Thyroid gland (tissue), 4 donors: Measurements from ENCODE around the gene NR2F1-AS1. TPM values are rescaled to one million over a fixed set of nuclear protein-coding genes. Genes with fewer than 3 reads are reported as not detected.
"Not testable (repeated sequence)": the region's sequence is repeated elsewhere in the genome, so short reads cannot be mapped to it uniquely, and the experiment has no call there.

ENCODE experiments used
- DNase-seq, 2 donors: peaks; one replicate each; pipeline ENCODE4 v3.0.0-alpha.2; 2019
- H3K27ac ChIP-seq, 3 donors: fragments of 200-600 bp; sonication (generic); 1 replicate in 2 of 3; 2 replicates in 1 of 3; pipeline ENCODE4 v1.5.1; 2016 to 2019; ENCODE audit warnings: mild to moderate bottlenecking in 1 of 3, moderate library complexity in 1 of 3
- H3K27me3 ChIP-seq: fragments of 200-600 bp; sonication (generic); one replicate; pipeline ENCODE4 v1.5.1; 2019
- H3K36me3 ChIP-seq, 2 donors: fragments of 200-600 bp; sonication (generic); one replicate each; pipeline ENCODE4 v1.5.1; 2016 to 2019
- H3K4me1 ChIP-seq, 2 donors: fragments of 200-600 bp; sonication (generic); one replicate each; pipeline ENCODE4 v1.5.1; 2017 to 2019
- H3K4me3 ChIP-seq, 3 donors: fragments of 200-600 bp; sonication (generic); replicated peaks in 1 of 3; 1 replicate in 2 of 3; 2 replicates in 1 of 3; pipeline ENCODE4 v1.5.1; 2016; ENCODE audit warnings: mild to moderate bottlenecking in 1 of 3
- H3K9me3 ChIP-seq: fragments of 200-600 bp; sonication (generic); one replicate; pipeline ENCODE4 v1.5.1; 2017
- CTCF ChIP-seq, 6 experiments: fragments of 200-600 bp in 3 of 6; fragments of 450-650 bp in 3 of 6; sonication (generic) in 3 of 6; IDR thresholded peaks; one replicate each; pipeline ENCODE4 v1.5.1; 2016 to 2019; ENCODE audit warnings: antibody characterized with exemption in 6 of 6, mild to moderate bottlenecking in 2 of 6, inconsistent platforms in 1 of 6, moderate library complexity in 1 of 6
- POLR2A ChIP-seq, 2 donors: fragments of 450-650 bp; IDR thresholded peaks; one replicate each; pipeline ENCODE4 v1.6.1; 2017; ENCODE audit warnings: antibody characterized with exemption in 2 of 2, mild to moderate bottlenecking in 2 of 2, moderate library complexity in 1 of 2
- WGBS, 2 donors: methylation state at CpG; one replicate each; pipeline ENCODE4 v1.1.5; 2017; 5-methylcytosine and 5-hydroxymethylcytosine counted together
- intact Hi-C: fragments of 100-400 bp; cut with DNase I; formaldehyde crosslinking; loops from one replicate; pipeline ENCODE4 v1.15.1; 2023
- total RNA-seq, 4 donors: library from RNA; depleted of rRNA; stranded (reverse); fragments of >200 nt; gene quantifications; one replicate each; pipeline ENCODE4 v1.2.3, GENCODE V29; 2016

The NR2F1-AS1 gene
- total RNA-seq, 4 donors from 2014 or later, result 4.1 to 13.8 (median 10.1) TPM

GRCh38 chr5:93401634-93402213 is 179.3 kb downstream of the NR2F1-AS1 start:
- 91 to 92% methylated on average over 3 of the region's 3 CpGs for WGBS, 2 donors
- no peak overlapping the region for H3K27ac ChIP-seq
- no peaks in the 10 kb centered on the region for H3K36me3 ChIP-seq
- TF ChIP-seq POLR2A (IDR thresholded peaks at IDR 0.05) (no peak), CTCF (IDR thresholded peaks at IDR 0.05) (no peak)
- H3K27me3 ChIP-seq, result no peaks in the 10 kb centered on the region
- no peak overlapping the region for H3K4me3 ChIP-seq
- DNase-seq, result no peak
- peaks cover 0 to 2% of the 10 kb centered on the region in 2 donors for H3K4me1 ChIP-seq
- intact Hi-C loops, result no loop called here
- no peaks in the 10 kb centered on the region for H3K9me3 ChIP-seq

GRCh38 chr5:93399675-93400074 is 181.3 kb downstream of the NR2F1-AS1 start:
- no peaks in the 10 kb centered on the region for H3K36me3 ChIP-seq
- no peak overlapping the region for H3K27ac ChIP-seq
- no peak for DNase-seq
- TF ChIP-seq CTCF (IDR thresholded peaks at IDR 0.05) (no peak), POLR2A (IDR thresholded peaks at IDR 0.05) (no peak)
- WGBS, 2 donors, result 63 to 65% methylated on average over 3 of the region's 3 CpGs
- H3K9me3 ChIP-seq, result no peaks in the 10 kb centered on the region
- no peak overlapping the region for H3K4me3 ChIP-seq
- H3K4me1 ChIP-seq, result no peaks in the 10 kb centered on the region
- no peaks in the 10 kb centered on the region for H3K27me3 ChIP-seq
- intact Hi-C loops, result no loop called here

- intact Hi-C loops, result no loop called here
- no peaks in the 10 kb centered on the region for H3K27me3 ChIP-seq
- WGBS, 2 donors, result 84 to 92% methylated on average over 1 of the region's 1 CpG
- H3K4me3 ChIP-seq, result no peak overlapping the region
- no peak for DNase-seq
- H3K27ac ChIP-seq, result no peak overlapping the region
- no peak for TF ChIP-seq POLR2A (IDR thresholded peaks at IDR 0.05)
- no peak for TF ChIP-seq CTCF (IDR thresholded peaks at IDR 0.05)
- no peaks in the 10 kb centered on the region for H3K4me1 ChIP-seq
- H3K36me3 ChIP-seq, result no peaks in the 10 kb centered on the region
- no peaks in the 10 kb centered on the region for H3K9me3 ChIP-seq
Measured at GRCh38 chr5:93395971-93396379, 185.0 kb downstream of the NR2F1-AS1 start.

- Histone ChIP-seq H3K27ac (no peak overlapping the region), H3K36me3 (no peaks in the 10 kb centered on the region), H3K27me3 (no peaks in the 10 kb centered on the region), H3K4me1 (no peaks in the 10 kb centered on the region), H3K4me3 (no peak overlapping the region), H3K9me3 (no peaks in the 10 kb centered on the region)
- intact Hi-C loops, result no loop called here
- DNase-seq, result no peak
- TF ChIP-seq CTCF (IDR thresholded peaks at IDR 0.05) (no peak), POLR2A (IDR thresholded peaks at IDR 0.05) (no peak)
- WGBS, 2 donors, result 100% methylated on average over 1 of the region's 1 CpG
Measured at GRCh38 chr5:93395010-93395409, 186.0 kb downstream of the NR2F1-AS1 start.

- Histone ChIP-seq H3K27me3 (no peaks in the 10 kb centered on the region), H3K27ac (no peak overlapping the region), H3K4me3 (no peak overlapping the region), H3K9me3 (no peaks in the 10 kb centered on the region), H3K4me1 (no peaks in the 10 kb centered on the region), H3K36me3 (no peaks in the 10 kb centered on the region)
- intact Hi-C loops, result no loop called here
- DNase-seq, result no peak
- no peak for TF ChIP-seq CTCF (IDR thresholded peaks at IDR 0.05)
- TF ChIP-seq POLR2A (IDR thresholded peaks at IDR 0.05), result no peak
- WGBS, 2 donors, result 94 to 96% methylated on average over 2 of the region's 2 CpGs
Measured at GRCh38 chr5:93394301-93394700, 186.7 kb downstream of the NR2F1-AS1 start.

- H3K4me3 ChIP-seq, H3K36me3 ChIP-seq, H3K27ac ChIP-seq, H3K27me3 ChIP-seq, H3K4me1 ChIP-seq, DNase-seq, intact Hi-C loops, H3K9me3 ChIP-seq: not testable (repeated sequence)
- 94 to 95% methylated on average over 2 of the region's 2 CpGs for WGBS, 2 donors
Measured at GRCh38 chr5:93391169-93391568, 189.8 kb downstream of the NR2F1-AS1 start.
